Fibroblast of peridontal ligament (primary cell): ENCODE data around the gene ACADVL.

Experiments used
- DNase-seq: peaks from one replicate; pipeline ENCODE4 v3.0.0-alpha.2; 2010; ENCODE audit errors: extremely low read depth

ACADVL gene

DNA sequence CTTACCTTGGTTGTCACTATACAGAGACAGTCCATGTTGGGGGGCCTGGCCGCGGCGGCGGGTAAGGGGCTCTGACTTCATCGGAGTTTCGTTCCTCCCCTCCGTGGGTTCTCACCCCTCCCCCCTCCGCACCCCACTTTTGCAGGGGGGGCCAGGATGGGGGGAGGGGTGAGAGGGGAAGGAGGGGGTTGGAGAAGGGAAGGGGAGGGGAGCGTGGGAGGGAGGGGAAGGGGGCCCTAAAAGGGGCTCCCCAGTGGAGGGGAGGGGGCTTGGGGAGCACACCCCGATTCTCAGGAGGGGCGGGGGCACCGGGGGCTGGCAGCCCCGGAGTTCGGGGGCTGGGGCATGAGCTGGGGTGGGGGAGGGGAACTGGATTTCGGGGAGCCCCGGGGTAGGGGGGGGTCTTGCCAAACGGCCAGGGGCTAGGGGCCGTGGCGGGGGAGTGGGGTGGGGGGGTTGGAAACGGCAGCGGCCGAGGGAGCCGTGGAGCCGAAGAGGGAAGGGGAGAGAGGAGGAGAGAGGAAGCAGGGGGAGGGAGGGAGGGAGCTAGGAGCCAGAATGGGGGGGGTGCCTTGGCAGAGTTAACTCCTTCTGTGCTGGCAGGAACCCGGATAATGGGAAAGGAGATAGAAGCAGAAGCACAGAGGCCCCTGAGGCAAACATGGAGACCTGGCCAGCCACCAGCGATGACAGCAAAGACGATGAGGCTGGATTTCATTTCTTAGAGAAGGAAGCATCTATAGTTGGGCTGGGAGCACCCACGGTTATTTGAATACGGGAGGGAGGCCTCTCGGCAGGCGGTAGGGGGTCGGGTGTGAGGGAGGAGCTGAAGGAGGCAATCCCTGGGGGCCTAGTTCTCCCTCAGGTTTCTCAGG, 2.4 kb upstream of the ACADVL start:
- DNase-seq = peak; percentile 71

- DNase-seq = no peak
Measured at GRCh38 chr17:7218166-7218565, 1.6 kb upstream of the ACADVL start.

GRCh38 chr17:7218758-7219157, 980 bp upstream of the ACADVL start:
- DNase-seq = no peak

GRCh38 chr17:7219229-7219811, 418 bp upstream of the ACADVL start:
- DNase-seq = peak; percentile 4

GRCh38 chr17:7220593-7221277, 997 bp downstream of the ACADVL start:
- peak; percentile 58 for DNase-seq

- no peak for DNase-seq
Measured at GRCh38 chr17:7221278-7222092, 1.7 kb downstream of the ACADVL start.

- no peak for DNase-seq
Measured at GRCh38 chr17:7222093-7222971, 2.6 kb downstream of the ACADVL start.

GRCh38 chr17:7222972-7223292, 3.2 kb downstream of the ACADVL start:
- no peak for DNase-seq

DNA sequence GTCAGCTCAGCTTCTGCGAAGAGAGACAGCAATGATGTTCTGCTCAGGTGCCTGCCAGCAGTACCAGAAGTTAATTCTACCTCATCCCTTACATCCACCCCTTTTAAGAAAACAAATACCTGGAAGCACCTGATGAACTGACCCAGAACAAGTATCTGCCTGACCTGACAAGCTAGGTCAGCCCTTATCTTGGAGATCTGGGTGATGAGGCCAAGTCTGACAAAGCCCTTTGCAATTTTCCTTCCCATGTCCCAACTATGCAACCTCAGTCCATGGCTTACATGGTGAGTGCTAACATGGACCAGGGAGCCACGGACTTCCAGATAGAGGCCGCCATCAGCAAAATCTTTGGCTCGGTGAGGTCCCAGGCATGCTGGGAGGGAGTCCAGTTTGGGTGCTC, 3.6 kb downstream of the ACADVL start:
- no peak for DNase-seq

- no peak for DNase-seq
Measured at GRCh38 chr17:7224110-7224509, 4.4 kb downstream of the ACADVL start.

DNA sequence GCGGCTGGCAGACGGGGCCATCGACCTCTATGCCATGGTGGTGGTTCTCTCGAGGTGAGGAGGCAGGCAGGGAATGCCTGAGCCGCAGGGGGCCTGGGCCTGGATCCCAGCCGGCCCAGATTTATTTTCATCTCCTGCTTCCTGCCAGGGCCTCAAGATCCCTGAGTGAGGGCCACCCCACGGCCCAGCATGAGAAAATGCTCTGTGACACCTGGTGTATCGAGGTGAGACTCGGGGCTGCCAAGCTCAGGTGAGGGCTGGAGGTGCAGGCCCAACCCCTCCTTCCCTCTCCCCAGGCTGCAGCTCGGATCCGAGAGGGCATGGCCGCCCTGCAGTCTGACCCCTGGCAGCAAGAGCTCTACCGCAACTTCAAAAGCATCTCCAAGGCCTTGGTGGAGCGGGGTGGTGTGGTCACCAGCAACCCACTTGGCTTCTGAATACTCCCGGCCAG, 4.9 kb downstream of the ACADVL start:
- DNase-seq = no peak

- no peak for DNase-seq
Measured at GRCh38 chr17:7225711-7226331, 6.1 kb downstream of the ACADVL start.

DNA sequence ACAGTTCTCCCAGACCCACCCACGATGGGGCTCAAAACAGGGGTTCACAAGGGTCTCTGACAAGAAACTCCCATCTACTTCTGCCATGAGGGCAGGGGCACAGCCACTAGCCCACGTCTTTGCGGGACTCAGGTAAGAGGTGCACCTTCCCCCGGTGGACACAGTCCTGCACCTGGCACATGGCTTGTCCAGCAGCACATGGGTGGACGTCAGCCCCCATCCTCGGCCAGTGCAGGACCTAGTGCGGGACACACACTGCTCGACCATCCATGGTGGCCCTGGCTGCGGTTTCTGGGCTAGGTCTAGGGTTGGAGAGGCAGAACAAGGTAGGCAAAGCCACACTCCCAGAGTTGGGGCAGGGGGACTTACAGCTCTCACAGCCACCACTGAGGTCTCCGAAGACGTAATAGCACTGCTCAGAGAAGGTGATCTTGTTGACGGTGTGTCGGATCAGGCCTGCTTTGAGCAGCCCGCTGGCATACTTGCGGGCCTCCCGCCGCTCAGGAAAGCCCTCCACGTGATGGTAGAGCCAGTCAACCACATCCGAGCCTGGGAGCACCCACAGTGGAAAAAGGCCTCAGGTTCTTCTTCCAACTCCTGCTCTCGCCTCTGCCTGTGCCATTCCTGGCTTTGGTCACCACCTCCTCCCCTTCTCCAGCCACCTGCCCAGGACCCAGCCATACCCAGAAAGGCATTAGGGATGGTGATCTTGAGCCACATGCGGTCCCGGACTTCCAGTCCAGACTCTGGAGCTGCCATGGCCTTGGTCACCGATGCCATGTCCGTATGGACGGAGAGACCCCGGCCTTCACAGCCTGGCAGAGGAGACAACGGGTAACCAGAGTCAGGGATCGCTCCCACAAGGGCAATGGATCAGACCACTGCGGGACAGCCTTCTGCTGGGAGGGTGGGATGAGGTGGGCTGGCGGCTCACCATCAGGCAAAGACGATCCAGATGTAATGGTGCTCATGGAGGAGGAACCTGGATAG, 7.3 kb downstream of the ACADVL start:
- no peak for DNase-seq

- DNase-seq = no peak
Measured at GRCh38 chr17:7228920-7229319, 9.2 kb downstream of the ACADVL start.

DNA sequence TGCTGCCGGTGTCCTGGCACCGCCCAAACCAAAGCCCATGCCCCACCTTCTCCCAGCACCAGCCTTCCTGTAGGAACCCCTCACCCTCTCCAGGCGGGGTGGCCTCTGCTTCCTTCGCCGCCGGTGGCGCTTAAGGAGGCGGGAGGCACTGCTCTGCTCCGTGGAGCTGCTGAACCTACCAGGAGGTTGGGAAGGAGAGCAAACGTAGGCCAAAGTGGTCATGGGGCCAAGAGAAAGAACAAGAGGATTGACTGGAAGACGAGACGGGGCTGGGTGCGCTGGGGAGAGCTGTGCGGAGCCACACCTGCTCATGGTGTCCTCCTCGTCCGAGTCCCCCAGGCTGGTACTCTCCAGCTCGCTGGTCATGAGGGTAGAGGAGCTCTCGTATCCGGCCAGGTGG, 9.8 kb downstream of the ACADVL start:
- DNase-seq = no peak

- DNase-seq = no peak
Measured at GRCh38 chr17:7232114-7232513, 12.4 kb downstream of the ACADVL start.

- DNase-seq = peak; percentile 35
Measured at GRCh38 chr17:7233701-7234082, 14.0 kb downstream of the ACADVL start.

DNA sequence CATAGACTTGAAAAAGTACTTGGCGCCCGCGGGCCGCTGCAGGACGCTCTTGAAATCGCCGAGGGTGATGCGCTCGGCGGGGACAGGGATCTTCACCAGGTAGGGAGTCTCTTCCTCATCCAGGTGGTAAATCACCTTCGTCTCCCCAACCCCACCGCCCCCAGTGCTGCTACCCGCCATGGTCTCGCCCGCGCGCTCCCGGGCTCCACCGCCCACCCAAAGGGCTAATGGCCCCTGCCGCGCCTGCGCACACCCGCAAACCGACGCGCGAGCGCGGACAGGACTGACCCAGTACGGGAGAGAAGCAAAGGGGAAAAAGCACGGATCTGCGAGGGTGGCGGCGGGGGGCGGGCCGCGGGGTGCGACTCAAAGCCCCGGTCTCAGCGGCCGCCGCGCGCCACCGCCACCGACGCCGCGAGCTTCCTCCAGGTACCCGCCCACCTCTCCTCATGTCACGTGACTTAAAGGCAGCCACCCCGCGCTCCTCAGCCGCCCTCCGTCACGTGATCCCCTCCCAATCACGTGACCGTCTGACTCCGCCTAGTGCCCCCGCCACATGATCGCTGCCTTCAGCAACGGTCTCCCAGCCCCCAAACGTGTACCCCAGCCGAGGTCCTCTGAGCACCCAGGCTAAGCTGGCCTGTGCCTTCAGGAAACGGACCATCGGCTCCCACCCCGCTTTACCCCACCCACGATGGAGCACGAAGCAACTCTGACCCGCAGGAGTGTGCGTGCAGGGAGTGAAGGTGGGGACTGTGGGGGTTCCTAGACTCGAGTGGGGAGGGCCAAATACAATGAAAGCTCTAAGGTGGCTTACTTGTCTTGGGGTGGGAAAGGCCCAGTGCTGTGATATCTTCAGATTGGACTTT, 14.6 kb downstream of the ACADVL start, which contains the start of gene DVL2:
TSS of gene DVL2 (minus strand) at position 435 of the 869 bp plus-strand sequence. CDS start at position 180, 255 bp downstream.
- DNase-seq = peak; percentile 91
